GM11168 (cell line): ENCODE results near the gene P2RY2.

Experiments used
- in situ Hi-C: fragments of 300-500 bp; cut with MboI; formaldehyde crosslinking; loops from one replicate; pipeline ENCODE4 v1.12.0; 2022; ENCODE audit warnings: low sequenced_read_pairs; ENCODE audit not compliant: unreplicated experiment

P2RY2 gene

DNA sequence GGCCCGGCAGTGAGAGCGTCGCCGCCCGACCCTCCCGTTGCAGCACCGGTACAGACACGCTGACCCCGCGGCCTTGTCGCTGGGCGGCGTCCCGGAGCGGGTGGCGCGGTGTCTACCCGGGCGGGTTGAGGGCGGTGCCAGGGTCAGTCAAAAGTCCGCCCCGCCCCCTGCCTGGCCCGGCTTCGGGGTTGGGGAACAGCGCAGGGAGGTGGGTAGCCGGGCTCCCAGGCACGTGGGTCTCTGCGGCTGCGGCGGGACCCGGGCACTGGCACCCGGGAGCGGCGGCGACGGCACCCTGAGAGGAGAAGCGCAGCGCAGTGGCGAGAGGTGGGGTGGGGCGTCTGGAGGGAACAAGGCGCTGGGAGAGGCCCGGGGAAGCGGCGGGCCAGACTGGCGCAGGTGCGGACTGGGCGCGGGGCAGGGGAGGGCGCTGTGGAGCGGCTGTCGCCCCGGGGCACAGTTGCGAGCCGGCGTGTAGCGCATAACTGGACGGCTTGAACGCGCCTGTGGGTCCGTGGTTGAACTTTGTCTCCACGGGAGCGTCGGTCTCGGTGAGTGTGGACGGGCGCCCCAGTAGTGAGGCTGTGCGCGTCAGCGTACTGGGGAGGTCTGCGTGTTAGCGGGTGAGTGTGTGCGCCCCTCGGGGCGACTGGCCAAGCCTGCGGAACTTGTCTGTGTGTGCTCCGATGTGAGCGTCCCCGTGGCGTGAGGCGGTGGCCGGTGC, at the start of gene P2RY2:
Gene P2RY2, plus strand, starts transcription at position 176 of the 724 bp plus-strand sequence. CDS start 15,879 bp downstream, outside the sequence.
- in situ Hi-C loops, result no loop called here

DNA sequence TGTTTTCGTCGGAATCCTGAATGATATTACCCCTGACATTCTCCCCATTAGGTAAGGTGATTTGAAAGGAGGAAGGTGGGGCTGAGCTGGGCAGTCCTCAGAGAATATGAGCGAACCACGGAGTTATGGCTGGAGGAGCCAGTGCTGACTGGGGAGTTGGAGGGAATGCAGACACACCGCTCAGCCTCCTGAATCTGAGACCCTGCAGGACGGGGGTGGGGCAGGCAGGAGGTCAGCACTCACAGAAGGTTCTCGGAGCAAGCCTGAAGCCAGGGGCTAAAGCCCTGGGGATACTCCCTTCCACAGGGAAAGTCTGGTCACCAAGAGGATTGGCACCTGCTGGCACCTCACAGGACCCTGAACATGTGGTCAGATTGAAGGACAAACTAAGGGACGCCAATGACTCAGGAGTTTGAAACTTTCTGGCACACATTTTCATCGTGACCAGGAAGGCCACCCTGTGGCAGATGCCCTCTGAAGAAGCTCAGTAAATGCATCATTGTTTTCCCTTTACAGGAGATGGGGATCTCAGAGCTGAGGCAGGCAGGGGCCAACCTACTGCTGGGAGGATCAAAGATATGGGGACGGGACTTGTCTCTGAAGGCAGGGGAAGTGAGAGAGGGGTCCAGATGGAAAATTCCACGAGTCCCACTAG, 49.0 kb upstream of the P2RY2 start:
- in situ Hi-C loops, result no loop called here

DNA sequence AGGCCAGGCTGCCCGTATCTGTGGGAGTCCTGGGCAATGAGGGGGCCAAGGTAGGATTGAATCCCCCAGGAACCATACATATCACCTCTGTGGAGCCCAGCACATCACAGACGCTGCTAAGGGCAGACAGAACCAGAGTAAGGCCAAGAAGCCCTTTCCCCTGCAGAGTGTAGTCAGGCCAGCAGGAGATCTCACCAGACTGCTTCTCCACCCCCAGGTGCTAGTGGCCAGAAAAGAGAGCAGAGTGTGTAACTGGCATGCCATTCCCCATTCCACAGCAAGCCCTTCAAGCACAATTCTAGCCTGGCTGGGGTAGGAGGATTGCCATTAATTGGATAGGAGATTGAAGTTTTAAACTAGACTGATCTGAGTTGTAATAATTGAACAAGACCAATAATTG, 47.9 kb upstream of the P2RY2 start:
- in situ Hi-C loops, result loop anchor here (10.0 kb wide), 1 partner anchor 335 kb away; no protein-coding TSS in a partner anchor

DNA sequence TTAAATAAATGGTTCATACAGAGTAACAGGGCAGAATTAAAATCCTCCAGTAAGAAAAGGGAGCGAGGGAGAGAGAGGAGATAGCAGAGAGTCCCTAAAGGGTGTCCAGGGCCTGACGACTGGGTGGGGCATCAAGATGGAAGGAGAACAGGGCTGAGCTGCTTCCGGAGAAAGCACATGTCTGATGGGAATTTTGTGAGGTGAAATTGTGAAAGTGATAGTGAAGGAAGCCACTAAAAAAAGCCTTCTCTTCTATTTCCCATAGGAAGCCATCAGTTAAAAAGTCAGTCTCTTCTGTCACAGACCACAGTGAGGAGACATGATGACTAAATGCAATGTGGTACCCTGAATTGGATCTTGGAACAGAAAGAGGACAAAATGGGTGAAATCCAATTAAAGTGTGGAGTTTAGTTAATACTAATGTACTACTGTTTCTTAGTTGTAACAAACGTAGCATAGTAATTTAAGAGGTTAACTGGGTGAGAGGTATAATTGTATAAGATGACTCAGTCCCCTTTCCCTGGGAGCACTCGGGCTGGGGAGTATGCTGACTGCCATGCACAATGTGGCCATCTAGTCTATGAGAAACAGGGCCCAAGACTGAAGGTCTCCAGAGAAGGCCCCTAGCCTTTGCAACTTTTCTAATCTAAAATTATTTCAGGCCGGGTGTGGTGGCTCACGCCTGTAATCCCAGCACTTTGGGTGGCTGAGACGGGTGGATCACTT, 46.5 kb upstream of the P2RY2 start:
- in situ Hi-C loops, result loop anchor here (10.0 kb wide), 1 partner anchor 337 kb away; no protein-coding TSS in a partner anchor

DNA sequence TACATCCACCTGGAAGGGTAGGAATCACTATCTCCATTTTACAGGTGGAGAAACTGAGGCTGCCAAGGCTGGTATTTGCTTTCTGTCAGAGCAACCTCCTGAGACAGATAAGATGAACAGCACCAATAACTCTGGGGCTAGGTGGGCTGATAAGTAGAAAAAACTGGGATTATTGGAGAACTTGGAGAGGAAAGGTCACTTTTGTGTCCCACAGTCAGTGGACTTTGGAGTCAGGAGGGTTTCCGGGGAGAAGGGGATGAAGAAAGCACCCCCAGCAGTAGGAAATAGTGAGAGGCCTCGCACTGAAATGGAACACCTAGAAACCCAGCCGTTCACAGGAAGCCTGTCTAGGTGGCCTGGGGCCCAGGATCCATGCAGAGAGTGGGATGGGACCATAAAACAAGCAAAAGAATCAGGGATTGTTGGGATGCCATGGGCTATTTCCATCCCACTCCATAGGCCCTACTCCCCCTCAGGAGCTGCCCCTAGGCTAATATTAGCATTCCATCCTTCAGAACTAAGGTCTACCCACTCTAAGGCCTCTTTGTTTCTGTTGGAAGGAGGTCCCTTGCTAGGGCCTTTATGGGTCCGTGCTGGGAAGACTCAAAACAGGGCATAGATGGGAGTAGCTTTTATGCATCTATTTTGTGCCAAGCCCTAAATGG, 45.0 kb upstream of the P2RY2 start:
- in situ Hi-C loops, result loop anchor here (10.0 kb wide), 1 partner anchor 338 kb away; no protein-coding TSS in a partner anchor

DNA sequence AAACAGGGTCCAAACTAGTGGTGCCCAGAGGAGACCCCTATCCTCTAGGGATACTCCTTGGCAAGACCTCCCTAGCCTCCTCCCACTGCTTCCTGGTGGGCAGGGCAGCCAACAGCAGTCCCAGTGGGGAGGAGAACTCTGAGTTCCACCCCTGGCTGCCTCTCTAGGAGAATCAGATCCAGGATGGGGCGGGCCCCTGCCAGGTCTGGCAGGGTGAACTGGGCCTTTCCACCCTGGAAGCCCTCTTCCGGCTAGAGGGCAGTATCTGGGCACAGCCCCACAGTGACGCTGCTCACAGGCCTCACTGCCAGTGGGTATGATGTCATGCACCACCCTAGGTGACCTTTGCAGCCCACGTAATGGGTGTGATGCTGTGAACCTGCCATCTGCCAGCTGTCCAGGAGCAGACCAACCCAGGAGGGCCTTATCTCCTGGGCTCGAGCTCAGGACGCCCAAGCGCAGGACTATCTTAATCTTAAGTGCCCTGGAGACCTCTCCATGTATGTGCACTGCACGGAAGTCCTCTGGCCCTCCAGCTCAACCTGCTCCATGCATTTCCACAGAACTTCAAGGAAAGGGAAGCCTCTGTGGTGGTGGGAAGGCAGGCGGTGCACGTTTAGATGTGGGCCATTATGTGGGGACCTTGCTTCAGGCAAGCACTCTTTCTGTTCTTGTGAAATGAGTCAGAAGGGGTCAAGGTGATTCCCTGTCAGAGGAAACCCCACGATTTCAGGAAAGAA, 44.2 kb upstream of the P2RY2 start:
- in situ Hi-C loops, result loop anchor here (10.0 kb wide), 1 partner anchor 339 kb away; no protein-coding TSS in a partner anchor

DNA sequence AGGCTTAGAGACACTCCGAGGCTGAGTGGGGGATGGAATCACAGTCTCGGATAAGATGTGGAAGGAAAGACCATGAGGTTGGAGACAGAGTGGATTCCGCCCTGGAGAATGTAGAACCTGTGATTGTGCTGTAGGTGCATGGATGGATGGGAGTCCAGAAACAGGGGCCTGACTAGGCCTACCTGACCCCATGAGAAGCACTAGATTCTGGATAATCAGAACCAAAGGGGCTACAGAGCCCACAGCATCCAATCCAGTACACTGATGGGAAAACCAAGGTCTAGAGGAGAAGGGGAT, 43.6 kb upstream of the P2RY2 start:
- in situ Hi-C loops, result loop anchor here (10.0 kb wide), 1 partner anchor 340 kb away; no protein-coding TSS in a partner anchor

DNA sequence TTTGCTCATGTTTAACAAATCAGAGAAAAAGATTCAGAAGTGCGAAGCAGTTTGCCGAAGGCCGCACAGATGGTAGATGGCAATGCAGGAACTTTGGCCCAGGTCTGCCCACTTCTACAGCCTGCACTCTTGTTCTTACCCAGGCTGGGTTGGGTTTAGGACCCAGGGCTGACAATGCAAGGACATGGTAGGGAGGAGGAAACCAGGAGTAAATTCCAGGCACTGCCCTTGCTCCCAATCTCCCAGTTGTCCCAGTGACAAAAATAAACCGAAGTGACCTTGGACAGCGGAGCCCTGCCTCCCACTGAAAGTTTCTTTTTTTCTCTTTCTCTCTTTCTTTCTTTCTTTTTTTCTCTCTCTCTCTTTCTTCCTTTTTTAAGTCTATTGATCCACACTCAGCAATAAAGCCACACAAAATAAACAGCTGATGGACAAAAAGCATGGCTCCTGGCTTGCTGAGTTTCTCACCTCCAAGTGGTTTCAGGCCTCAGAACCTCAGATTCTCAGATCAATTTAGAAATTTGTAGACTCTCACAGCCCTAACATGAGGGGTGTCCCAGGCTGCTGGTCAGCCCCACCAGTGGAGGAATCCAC, 42.4 kb upstream of the P2RY2 start:
- in situ Hi-C loops, result loop anchor here (10.0 kb wide), 1 partner anchor 341 kb away; no protein-coding TSS in a partner anchor

DNA sequence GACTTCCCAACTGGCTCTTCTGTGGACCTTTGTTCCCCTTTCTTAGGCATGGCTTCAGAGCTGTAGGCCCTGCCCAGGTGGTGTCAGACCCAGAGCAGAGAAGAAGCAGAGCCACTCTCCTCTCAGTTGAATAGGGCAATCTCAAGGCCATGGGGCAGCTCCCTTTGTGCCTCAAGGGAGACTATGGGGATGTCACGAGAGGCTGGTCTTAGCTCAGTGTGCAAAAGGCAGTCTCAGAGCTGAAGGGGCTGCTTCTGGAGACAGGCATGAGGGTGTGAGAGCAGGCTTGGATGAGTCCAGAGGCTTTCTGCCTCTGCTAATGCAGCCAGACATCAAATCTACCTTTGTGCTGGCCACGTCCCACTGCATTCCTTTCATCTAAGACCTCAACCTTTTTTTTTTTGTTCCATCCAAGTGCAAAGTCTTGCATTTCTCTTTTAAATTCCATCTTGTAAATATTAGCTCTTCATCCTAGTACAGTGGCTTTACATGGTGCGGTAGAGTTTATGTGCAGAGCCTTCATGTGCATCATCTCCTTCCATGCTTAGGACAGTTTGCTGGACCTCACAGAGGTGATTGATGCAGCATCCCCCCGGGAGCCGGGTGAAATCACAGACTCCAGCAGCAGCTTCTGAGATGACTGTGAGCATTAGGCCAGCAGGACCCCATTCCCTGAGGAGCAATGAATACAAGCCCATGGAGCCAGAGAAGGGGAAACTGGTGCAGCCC, 41.8 kb upstream of the P2RY2 start:
- in situ Hi-C loops, result loop anchor here (10.0 kb wide), 1 partner anchor 342 kb away; no protein-coding TSS in a partner anchor

DNA sequence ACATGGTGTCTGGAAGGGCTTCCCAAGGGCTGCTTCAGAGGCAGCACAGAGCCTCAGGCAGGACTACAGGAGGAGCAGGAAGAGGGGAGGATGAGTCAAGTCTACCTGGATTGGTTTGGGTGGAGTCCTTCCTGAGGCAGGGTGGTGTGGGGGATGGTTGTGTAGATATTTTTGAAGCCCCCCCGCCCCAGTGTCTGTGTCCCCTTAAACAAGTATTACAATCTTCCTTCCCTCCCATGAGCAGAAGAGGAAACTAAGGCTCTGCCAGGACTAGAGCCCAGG, 41.3 kb upstream of the P2RY2 start:
- in situ Hi-C loops, result loop anchor here (10.0 kb wide), 1 partner anchor 342 kb away; no protein-coding TSS in a partner anchor

DNA sequence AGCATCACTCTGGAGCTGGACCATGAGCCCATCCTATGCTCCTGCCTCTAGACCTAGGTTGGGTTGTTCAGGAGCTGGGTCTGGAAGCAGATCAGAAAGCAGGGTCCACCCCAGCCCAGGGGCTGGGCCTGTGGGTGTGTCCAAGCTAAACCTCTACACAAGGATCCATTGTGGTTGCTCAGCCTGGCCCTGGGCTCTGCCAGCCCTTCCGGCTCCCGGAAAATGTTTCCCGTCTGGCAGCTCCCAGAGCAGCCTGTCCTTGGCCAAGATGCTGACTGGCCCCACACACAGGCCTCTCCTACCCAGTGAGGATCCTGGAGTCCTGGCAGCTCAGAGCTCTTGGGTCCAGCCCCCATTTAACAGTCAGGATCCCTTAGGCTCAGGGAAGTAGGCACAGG, 40.7 kb upstream of the P2RY2 start:
- in situ Hi-C loops, result loop anchor here (10.0 kb wide), 1 partner anchor 343 kb away; no protein-coding TSS in a partner anchor

DNA sequence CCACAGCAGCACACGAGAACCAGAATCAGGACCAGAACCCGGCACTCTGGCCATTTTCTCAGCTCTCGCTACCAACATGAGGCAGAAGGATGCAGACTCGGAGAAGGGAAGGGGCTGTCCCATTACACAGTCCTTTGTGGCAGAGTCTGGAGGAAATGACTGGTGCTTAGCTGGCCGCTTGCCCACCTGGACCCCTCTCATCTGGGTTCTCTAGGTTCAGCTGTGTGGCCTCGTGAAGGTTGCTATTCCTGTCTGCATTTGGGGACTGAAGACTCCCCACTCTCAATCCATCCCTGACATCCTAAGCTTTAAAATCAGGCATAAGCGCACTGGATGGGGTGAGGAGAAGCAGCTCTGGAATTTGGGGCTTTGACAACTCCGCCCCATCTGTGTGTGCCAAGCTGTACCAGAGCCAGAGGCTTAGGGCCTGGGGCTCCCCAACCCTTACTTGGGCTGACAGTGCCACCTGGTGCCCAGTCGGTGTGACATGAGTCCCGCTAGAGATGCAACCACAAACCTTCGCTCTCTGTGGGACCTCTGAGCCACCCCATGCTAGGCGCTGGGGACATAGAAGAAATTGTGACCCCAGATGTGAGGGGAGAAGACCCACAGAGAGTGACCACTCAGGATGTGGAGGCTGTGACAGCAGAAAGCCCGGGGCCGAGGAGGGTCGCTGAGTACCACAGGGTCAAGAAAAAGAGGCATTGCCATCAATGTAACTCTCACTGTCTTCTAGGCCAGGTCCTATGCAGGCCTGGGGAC, 40.1 kb upstream of the P2RY2 start:
- in situ Hi-C loops, result loop anchor here (10.0 kb wide), 1 partner anchor 343 kb away; no protein-coding TSS in a partner anchor

DNA sequence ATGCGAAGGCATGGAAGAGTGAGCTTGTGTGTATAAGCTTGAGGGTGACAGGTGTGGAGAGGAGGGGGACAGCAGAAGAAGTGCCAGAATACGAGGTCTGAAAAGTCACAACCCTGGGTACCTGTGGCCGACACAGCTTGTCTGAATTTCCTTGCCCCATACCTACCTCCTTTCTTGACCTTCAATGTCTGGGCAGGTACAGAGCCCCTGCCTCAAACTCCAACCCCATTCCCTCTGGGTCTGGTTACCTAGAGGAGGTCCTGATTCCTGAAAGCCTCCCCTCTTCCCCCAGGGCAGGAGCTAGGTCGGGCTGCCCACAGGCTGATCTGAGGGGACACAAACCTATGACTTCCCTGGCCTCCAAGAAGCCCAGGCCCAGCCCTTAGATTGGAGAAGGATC, 39.4 kb upstream of the P2RY2 start:
- in situ Hi-C loops, result loop anchor here (10.0 kb wide), 1 partner anchor 344 kb away; no protein-coding TSS in a partner anchor

DNA sequence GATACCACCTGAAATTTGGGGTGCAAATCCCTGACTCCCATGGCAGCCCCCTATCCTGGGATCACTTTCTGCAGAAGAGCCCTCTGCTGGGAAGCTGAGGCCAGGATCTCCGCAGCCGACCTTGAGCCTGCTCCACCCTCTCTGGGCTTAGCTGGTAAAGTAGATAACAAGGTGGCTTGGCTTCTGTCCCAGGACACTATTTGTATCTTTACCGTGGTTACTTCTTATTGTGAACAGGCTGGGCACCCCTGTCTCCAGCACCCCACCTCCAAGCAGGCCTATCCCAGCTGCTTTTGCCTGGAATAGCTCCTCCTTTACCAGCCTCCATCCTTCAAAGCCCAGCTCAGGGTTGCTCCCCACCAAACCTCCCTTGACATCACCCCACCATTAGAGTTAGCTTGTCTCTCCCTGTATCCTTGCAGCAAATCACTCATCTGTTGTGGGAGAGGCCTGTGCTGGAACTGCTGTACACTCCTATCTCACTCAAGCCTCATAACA, 35.2 kb upstream of the P2RY2 start:
- in situ Hi-C loops, result no loop called here

DNA sequence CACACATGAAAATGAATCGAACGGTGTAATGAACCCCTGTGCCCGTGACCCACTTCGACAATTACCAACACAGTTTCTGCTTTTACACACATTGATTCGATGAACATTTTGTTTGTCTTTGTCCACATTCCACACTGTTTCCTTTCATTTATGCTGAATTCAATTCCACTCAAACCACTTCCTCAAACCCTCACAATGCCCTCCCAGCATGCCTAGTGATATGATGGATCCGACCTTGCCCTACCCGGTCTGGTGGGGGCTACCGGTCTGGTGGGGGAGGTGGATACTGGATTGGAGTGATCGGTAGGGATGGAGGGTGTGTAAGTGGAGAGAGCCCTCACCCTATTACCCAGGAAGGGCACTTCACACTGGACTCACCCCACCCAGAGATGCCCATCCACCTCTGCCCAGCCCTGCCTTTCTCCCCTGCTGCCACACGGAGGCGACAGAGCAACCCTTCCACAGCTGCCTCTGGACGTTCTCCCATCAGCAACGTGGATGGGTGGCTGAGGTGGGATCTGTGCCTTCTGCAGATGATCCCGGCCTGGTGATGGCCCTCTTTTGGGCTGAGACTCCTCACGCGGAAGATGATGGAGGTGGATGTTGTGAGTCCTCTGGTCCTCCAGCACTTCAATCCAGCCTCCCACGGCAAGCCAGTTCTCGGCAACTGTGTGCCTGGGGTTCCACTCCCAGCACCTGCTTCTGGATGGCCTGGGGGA, 33.0 kb upstream of the P2RY2 start:
- in situ Hi-C loops, result loop anchor here (5.0 kb wide), 1 partner anchor 57 kb away; no protein-coding TSS in a partner anchor

DNA sequence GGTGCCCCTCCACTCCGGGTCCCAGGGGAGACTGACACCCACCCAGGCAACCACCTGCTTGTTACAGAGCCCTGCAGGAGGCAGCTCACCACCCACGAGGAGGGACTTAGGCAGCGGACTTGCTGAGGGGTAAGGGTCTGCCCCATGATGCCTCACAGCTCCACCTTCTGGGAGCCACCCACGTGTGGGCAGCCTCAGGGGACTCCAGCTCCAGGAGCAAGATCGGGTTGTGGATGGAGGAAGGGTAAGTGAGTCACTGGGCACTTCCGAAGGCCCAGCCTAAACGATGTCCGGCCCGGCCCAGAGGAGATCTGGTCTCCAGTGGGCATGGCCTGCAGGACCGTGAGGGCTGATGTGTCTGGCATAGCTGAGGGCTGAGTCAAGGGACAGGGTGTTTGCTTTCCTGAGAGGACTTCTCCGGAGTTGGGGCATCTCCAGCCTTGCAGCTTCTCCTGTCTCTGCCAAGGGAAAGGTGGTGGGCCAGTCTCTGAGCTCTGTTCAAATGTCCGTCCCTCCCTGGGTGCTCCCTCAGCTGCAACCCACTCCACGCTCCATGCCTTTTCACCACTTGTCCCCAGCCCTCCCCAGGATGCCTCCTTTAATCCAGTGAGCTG, 32.3 kb upstream of the P2RY2 start:
- in situ Hi-C loops, result loop anchor here (5.0 kb wide), 1 partner anchor 57 kb away; no protein-coding TSS in a partner anchor
